ENCODE results near the gene ARHGAP5.

The ARHGAP5 gene

GRCh38 chr14:32166924-32167323 lies 89.8 kb downstream of the ARHGAP5 start:
- in situ Hi-C loops (cut with MboI; ENCODE audit: low sequenced_read_pairs) = no loop called here

GRCh38 chr14:32167907-32168306 lies 90.8 kb downstream of the ARHGAP5 start:
- in situ Hi-C loops (cut with MboI; ENCODE audit: low sequenced_read_pairs) = no loop called here

- in situ Hi-C loops (cut with MboI; ENCODE audit: low sequenced_read_pairs) = no loop called here
Observed at GRCh38 chr14:32169191-32169590, 92.1 kb downstream of the ARHGAP5 start.

DNA sequence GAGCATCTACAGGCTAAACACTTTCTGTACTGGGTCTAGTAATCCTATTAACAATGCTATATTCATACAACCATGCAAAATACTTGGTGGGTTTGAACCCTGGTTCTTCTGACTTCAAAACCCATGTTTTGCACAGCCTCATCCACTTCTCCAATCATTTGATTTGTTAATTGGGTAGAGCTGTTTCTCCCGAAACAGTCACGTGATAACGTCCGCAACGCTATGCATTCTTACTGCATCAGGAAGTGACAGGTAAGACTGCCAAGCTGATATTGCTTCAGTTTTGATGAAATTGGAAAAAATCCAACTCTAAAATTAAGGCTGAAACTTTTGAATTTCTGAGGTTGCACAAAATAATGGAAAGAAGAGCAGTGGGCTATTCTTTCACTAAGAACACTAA lies 94.4 kb downstream of the ARHGAP5 start:
- in situ Hi-C loops (cut with MboI; ENCODE audit: low sequenced_read_pairs) = no loop called here

GRCh38 chr14:32183151-32184058 lies 106.3 kb downstream of the ARHGAP5 start:
- in situ Hi-C loops (cut with MboI; ENCODE audit: low sequenced_read_pairs) = no loop called here

DNA sequence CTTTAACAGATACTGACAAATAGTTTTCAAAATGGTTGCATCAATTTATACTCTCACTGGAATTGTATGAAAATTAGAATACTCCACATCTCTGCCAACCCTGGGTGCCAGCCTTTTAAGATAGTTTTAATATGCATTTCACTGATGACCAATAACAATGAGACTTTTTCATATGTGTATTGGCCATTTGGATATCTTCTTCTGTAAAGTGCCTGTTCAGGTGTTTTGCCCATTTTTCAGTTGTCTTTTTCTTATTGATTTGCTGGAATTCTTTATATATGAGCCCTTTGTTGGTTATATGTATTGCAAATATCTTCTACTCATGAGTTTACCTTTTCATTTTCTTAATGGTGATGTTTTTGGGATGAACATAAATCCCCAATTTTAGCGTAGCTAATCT lies 108.0 kb downstream of the ARHGAP5 start:
- in situ Hi-C loops (cut with MboI; ENCODE audit: low sequenced_read_pairs) = no loop called here

DNA sequence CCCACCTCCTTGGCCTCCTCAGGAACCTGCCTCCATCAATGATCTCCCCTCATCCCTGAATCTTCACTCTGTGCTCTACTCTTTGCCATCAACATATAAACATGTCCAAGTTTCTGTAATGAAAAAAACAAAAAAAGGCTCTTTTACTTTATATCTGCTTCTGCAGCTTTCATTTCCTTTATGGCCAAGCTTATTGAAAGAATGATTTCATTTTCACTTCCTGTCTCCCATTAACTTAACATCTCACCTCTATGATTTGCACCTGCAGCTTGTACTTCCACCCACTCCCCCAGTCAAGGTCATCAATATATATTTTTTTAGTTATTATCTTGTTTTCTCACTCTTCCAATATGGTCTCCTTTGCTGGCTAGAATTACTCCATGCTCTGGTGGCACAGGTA lies 109.1 kb downstream of the ARHGAP5 start:
- in situ Hi-C loops (cut with MboI; ENCODE audit: low sequenced_read_pairs) = no loop called here

DNA sequence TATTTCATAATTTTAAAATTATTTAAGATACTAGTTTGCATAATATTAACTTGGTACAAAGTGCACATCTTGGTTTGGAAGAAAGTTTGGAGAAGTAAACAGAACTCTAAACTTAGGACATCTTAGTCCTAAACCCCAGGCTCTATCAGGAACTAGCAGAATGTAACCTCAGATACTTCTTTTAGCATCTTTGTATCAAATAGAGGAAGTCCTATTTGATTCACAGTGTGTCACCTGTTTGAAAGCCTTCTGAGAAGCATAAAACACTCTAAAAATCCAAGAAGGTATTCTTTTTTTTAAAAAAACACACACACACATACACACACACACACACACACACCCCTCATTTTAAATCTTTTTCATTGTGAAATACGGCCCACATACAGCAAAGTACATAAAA lies 112.7 kb downstream of the ARHGAP5 start:
- in situ Hi-C loops (cut with MboI; ENCODE audit: low sequenced_read_pairs) = no loop called here

DNA sequence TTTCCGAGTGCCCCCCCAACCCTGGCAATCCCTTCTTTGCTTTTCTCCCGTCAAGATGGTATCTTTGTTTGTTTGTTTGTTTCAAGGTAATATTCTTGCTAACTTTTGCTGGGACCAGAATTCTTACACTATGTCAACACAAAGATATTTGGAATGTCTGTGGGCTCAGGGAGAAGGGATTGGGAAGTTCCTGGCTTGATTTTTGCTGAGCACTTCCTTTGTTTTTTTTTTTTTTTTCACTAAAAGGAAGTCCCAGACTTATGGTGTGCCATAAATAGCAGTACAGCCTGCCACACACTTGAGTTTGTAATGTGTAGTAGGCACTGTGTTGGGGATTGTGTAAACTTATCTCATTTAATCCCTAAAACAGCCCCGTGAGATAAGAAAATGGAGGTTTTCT lies 113.6 kb downstream of the ARHGAP5 start:
- in situ Hi-C loops (cut with MboI; ENCODE audit: low sequenced_read_pairs) = no loop called here

GRCh38 chr14:32192712-32193373 lies 115.7 kb downstream of the ARHGAP5 start:
- in situ Hi-C loops (cut with MboI; ENCODE audit: low sequenced_read_pairs) = no loop called here

DNA sequence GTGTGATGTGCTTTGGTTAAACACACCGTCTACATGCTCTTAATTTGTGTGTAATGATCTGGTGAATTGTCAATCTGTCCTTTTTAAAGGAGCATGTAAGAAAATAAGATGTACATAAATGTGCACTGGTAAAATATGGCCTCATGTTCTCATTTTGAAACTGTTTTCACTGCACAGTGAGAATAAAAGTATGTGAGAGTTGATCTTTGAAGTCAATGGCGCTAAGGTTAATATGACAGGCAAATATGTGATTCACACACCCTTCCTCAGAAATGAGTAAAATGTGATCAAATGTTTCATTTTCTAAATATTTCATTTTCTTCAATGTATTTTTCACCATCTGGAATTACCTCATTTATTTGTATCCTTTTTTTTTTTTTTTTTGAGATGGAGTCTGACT lies 116.4 kb downstream of the ARHGAP5 start:
- in situ Hi-C loops (cut with MboI; ENCODE audit: low sequenced_read_pairs) = no loop called here

DNA sequence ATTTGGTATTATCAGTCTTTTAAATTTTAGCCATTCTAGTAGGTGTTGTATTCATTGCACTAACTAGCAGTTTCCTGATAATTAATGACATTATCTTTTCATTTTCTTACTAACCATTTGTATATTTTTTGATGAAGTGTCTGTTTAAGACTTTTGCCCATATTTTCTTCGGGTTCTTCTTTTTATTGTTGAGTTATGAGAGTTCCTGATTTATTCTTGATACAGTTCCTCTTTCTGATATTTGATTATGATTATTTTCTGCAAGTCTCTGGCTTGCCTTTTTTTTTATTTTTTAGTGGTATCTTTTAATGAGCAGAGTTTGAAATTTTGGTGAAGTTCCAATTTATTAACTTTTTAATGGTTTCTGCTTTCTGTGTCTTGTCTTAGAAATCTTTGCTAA lies 118.5 kb downstream of the ARHGAP5 start:
- in situ Hi-C loops (cut with MboI; ENCODE audit: low sequenced_read_pairs) = no loop called here

GRCh38 chr14:32197919-32198318 lies 120.8 kb downstream of the ARHGAP5 start:
- in situ Hi-C loops (cut with MboI; ENCODE audit: low sequenced_read_pairs) = no loop called here

DNA sequence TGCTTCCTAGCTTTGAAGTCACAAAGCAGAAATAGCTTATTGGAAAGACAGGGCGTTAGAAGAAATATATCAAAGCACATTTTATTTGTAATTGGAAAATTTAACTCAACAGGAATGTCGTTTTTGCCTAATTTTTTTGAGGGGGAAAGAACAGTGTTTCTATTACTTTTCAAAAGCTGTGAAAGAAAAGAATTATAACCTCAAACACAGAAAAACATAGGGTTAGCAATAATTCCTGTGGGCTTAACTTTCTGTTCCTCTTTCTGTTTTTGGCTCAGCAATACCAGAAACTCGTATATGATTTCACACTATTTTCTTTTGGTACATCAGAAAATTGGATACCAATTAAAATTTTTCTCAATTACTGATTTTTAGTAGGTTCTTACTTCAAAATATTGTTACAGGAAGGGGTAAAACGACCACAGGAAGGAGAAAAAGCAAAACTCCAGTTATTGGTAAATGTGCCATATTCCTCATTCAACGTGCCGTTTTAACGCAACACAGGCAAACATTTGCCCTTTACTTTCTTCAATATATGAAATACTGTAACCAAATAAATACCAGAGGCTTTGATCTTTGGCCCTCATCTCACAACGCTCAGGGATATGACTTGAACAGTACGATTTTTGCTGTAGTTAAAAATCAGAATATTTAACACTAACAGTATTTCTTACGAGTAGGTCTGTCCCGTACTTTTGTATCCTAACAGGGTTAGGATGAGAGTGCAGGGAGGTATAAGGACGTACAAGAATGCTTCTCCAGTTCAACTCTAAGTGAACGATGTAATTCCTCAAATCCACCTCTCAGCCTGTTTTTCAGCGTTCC lies 123.5 kb downstream of the ARHGAP5 start:
- in situ Hi-C loops (cut with MboI; ENCODE audit: low sequenced_read_pairs) = no loop called here

GRCh38 chr14:32201193-32201815 lies 124.2 kb downstream of the ARHGAP5 start:
- in situ Hi-C loops (cut with MboI; ENCODE audit: low sequenced_read_pairs) = no loop called here

- in situ Hi-C loops (cut with MboI; ENCODE audit: low sequenced_read_pairs) = no loop called here
Observed at GRCh38 chr14:32201816-32202490, 124.8 kb downstream of the ARHGAP5 start, which contains the start of gene RNU6-7. Gene RNU6-7, plus strand, starts transcription at chr14:32202045.

DNA sequence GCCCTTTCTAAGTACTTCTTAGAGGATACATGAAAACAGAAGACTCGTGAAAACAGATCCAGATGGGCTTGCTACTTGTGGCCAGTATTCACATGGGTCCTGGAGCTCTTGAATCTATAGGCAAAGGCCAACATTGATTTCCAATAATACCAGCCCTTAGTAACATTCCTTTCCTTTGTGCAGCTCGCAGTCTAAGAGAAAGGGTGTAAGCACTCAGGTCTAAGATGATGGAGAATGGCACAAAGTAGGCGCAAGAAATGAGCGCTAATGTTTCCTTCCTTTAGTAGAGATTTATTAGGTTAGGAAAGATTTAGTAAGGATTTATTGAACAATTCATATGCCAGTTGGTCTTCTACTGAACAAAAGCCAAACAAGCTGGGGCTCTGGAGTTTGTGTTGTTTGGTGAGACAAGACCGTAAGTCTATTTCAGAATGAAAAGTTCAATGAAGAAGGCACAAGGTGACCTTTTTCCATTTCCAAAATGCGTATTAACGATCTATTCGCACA lies 125.4 kb downstream of the ARHGAP5 start:
- in situ Hi-C loops (cut with MboI; ENCODE audit: low sequenced_read_pairs) = no loop called here

DNA sequence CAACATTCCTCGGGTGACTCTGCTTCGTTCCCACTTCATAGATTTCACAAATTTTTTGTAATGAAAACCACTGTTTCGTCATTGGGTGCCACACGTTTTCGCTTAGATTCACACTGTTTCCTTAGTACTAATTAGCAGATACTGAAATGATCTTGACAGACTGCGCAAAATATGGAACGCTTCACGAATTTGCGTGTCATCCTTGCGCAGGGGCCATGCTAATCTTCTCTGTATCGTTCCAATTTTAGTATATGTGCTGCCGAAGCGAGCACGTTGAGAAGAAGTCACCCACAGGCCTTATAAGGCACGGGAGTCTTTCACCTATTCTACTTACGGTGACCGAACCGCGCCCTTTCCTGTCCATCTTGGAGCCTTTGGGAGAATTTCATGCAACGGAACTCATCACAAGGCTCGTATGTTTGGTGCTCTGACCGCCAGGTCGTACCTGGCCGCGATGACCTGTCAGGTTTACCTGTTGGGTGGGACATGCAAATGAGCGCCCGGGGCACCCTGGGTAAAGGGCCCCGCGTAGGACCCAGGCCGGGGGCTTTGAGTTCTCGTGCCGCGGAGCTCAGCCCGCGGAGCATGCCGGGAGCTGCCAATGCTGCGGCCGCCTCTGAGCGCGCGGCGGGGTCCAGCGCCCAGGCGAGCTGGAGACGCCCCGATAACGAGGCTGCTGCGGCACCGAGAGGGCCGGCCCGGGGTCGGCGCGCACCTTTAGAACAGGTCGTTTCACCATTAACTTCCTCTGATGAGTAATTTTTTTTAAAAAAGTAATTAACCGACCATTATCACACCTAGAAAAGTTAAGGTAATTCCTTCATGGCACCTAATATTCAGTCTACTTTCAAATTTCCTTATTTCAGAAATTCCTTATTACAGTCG lies 126.1 kb downstream of the ARHGAP5 start, which contains the start of gene RNU6-8:
Gene RNU6-8 (minus strand): TSS at position 272 of the 885 bp plus-strand sequence.
- in situ Hi-C loops (cut with MboI; ENCODE audit: low sequenced_read_pairs) = no loop called here

GRCh38 chr14:32203928-32204357 lies 126.8 kb downstream of the ARHGAP5 start:
- in situ Hi-C loops (cut with MboI; ENCODE audit: low sequenced_read_pairs) = no loop called here
